K562 (cell line): ENCODE measurements around the gene ARHGAP10. TPM values are rescaled to one million over a fixed set of nuclear protein-coding genes. Genes with fewer than 3 reads are reported as not detected.

ENCODE experiments used
- ATAC-seq: fragments of 200-7000 bp; cut with Tn5 transposase; 3 replicates; pipeline ENCODE4 v1.9.1; 2020; ENCODE audit warnings: moderate library complexity
- BruUV-seq: library from RNA; stranded (reverse); fragments of 400-500 nt; replicated peaks from 2 replicates; lab custom pipeline; 2021; lab: Mats Ljungman, UMichigan
- CTCF ChIA-PET: fragments of 300-600 bp; formaldehyde crosslinking; extraction: SDS; loops from one replicate; lab custom pipeline; 2021; ENCODE audit warnings: low intra/inter-chr PET ratio; lab: Yijun Ruan, JAX
- POLR2A ChIA-PET: fragments of 300-600, 350-650 bp; sonication (Branson Sonifier 250); formaldehyde crosslinking; extraction: SDS; loops from one replicate; lab custom pipeline; 2021; ENCODE audit warnings: antibody characterized with exemption, inconsistent platforms; lab: Yijun Ruan, JAX
- DNase-seq, 4 experiments: peaks; one replicate each; pipeline versions ENCODE4 v3.0.0 to v3.0.0-alpha.2; 2011 to 2018; ENCODE audit warnings: low spot score in 3 of 4, mixed read lengths in 3 of 4; ENCODE audit errors: extremely low read depth in 1 of 4
- FAIRE-seq: peaks from 2 replicates; lab custom pipeline; 2011; peaks lifted over from hg19 to GRCh38; lab: Jason Lieb, UNC
- H2AFZ ChIP-seq: 2 replicates; pipeline ENCODE4 v1.6.0; 2011; ENCODE audit warnings: low read depth, low read length, control low read depth, inconsistent platforms
- H3K27ac ChIP-seq: fragments of 200-600 bp; 3 replicates; pipeline ENCODE4 v1.8.0; 2011; ENCODE audit warnings: low read depth, mild to moderate bottlenecking, control low read depth, inconsistent platforms, low read length, moderate library complexity, mixed read lengths; ENCODE audit errors: extremely low read depth
- H3K27me3 ChIP-seq, 2 experiments: fragments of 300-600 bp in 1 of 2; 2 replicates in 1 of 2; 3 replicates in 1 of 2; pipeline versions ENCODE4 v1.6.0 to v1.8.0; 2011; ENCODE audit warnings: inconsistent platforms in 2 of 2, low read length in 2 of 2, mild to moderate bottlenecking in 1 of 2, mixed read lengths in 1 of 2, moderate library complexity in 1 of 2; ENCODE audit not compliant: control insufficient read depth in 2 of 2, insufficient read depth in 2 of 2
- H3K36me3 ChIP-seq: fragments of 300-600 bp; 3 replicates; pipeline ENCODE4 v1.8.0; 2011; ENCODE audit warnings: mild to moderate bottlenecking, low read length, inconsistent platforms; ENCODE audit not compliant: control insufficient read depth, insufficient read depth
- H3K4me1 ChIP-seq, 2 experiments: fragments of 200-600 bp in 1 of 2; replicated peaks in 1 of 2; 2 replicates in 1 of 2; 3 replicates in 1 of 2; pipeline versions ENCODE4 v1.5.1 to v1.8.0; 2011; ENCODE audit warnings: inconsistent platforms in 2 of 2, low read length in 2 of 2, mild to moderate bottlenecking in 1 of 2, mixed read lengths in 1 of 2, moderate library complexity in 1 of 2; ENCODE audit not compliant: control insufficient read depth in 2 of 2, insufficient read depth in 2 of 2
- H3K4me2 ChIP-seq: 2 replicates; pipeline ENCODE4 v1.6.1; 2011; ENCODE audit warnings: low read length, control low read depth, inconsistent platforms, mixed read lengths; ENCODE audit not compliant: insufficient read depth
- H3K4me3 ChIP-seq: fragments of 200-600 bp; sonication (generic), shearing (Covaris generic); 2 replicates; pipeline ENCODE4 v1.5.1; 2016; ENCODE audit warnings: control low read depth, inconsistent platforms
- H3K79me2 ChIP-seq: fragments of 200-600 bp; 3 replicates; pipeline ENCODE4 v1.8.0; 2011; ENCODE audit warnings: low read length, inconsistent platforms; ENCODE audit not compliant: control insufficient read depth, insufficient read depth
- H3K9ac ChIP-seq, 2 experiments: 2 replicates each; pipeline versions ENCODE4 v1.6.0 to v1.6.1; 2011; ENCODE audit warnings: low read depth in 2 of 2, low read length in 2 of 2, control low read depth in 1 of 2, inconsistent platforms in 1 of 2, mild to moderate bottlenecking in 1 of 2, mixed read lengths in 1 of 2; ENCODE audit not compliant: insufficient read depth in 1 of 2
- H3K9me1 ChIP-seq: one replicate; pipeline ENCODE4 v1.6.0; 2011; ENCODE audit warnings: inconsistent platforms, mild to moderate bottlenecking, low read length, moderate library complexity; ENCODE audit not compliant: control insufficient read depth, insufficient read depth
- H3K9me3 ChIP-seq: replicated peaks from 2 replicates; pipeline ENCODE4 v1.5.1; 2011; ENCODE audit warnings: low read depth, low read length, inconsistent platforms; ENCODE audit not compliant: control insufficient read depth, insufficient read depth
- H4K20me1 ChIP-seq: replicated peaks from 2 replicates; pipeline ENCODE4 v1.6.1; 2011; ENCODE audit warnings: low read length, inconsistent platforms, mixed read lengths; ENCODE audit not compliant: control insufficient read depth, insufficient read depth
- DIDO1 ChIP-seq: fragments of 450-650 bp; IDR thresholded peaks from 2 replicates; pipeline ENCODE4 v1.6.1; 2016; ENCODE audit warnings: low read depth, missing biosample characterization, missing genetic modification characterization
- ESRRA ChIP-seq: fragments of 450-650 bp; IDR thresholded peaks from 2 replicates; pipeline ENCODE4 v1.6.1; 2014; ENCODE audit warnings: low read depth, mild to moderate bottlenecking, moderate library complexity, borderline replicate concordance
- FOXJ3 ChIP-seq: sonication (generic); formaldehyde crosslinking; IDR thresholded peaks from 2 replicates; pipeline ENCODE4 v1.4.0; 2020; ENCODE audit warnings: mild to moderate bottlenecking, missing genetic modification reagents
- KLF16 ChIP-seq: IDR thresholded peaks from 2 replicates; pipeline ENCODE4 v1.6.1; 2016; ENCODE audit warnings: antibody characterized with exemption
- LARP7 ChIP-seq: fragments of 450-650 bp; IDR thresholded peaks from 2 replicates; pipeline ENCODE4 v1.6.1; 2016
- MYNN ChIP-seq, 2 experiments: sonication (generic); formaldehyde crosslinking in 1 of 2; IDR thresholded peaks; 2 replicates each; pipeline versions ENCODE4 v1.5.0 to v1.6.1; 2016 to 2020; ENCODE audit warnings: antibody characterized with exemption in 1 of 2, missing genetic modification reagents in 1 of 2
- TOE1 ChIP-seq, 2 experiments: fragments of 450-650 bp in 1 of 2; sonication (generic) in 1 of 2; formaldehyde crosslinking in 1 of 2; IDR thresholded peaks; 2 replicates each; pipeline versions ENCODE4 v1.7.1 to v1.8.0; 2016 to 2022; ENCODE audit warnings: borderline replicate concordance in 2 of 2, mild to moderate bottlenecking in 2 of 2, antibody characterized with exemption in 1 of 2, inconsistent platforms in 1 of 2, low read depth in 1 of 2, missing genetic modification reagents in 1 of 2, moderate library complexity in 1 of 2
- ZBTB49 ChIP-seq: sonication (generic); formaldehyde crosslinking; IDR thresholded peaks from 2 replicates; pipeline ENCODE4 v1.8.0; 2022; ENCODE audit warnings: missing genetic modification reagents, mild to moderate bottlenecking, borderline replicate concordance
- ZMIZ1 ChIP-seq, 2 experiments: fragments of 150-350 bp in 1 of 2; IDR thresholded peaks; 2 replicates each; pipeline ENCODE4 v1.6.1; 2012 to 2016; ENCODE audit warnings: low read depth in 2 of 2, low read length in 2 of 2, mild to moderate bottlenecking in 1 of 2, moderate library complexity in 1 of 2
- ZNF551 ChIP-seq: fragments of 250-450 bp; sonication (Bioruptor Pico); IDR thresholded peaks from 2 replicates; pipeline ENCODE4 v1.5.0; 2021; ENCODE audit warnings: mild to moderate bottlenecking, moderate library complexity
- ZNF589 ChIP-seq: fragments of 200-800 bp; sonication (Bioruptor generic); IDR thresholded peaks from 2 replicates; pipeline ENCODE4 v1.6.1; 2016; ENCODE audit warnings: low read depth, missing genetic modification characterization, missing compliant biosample characterization
- WGBS: fragments of 100-300 bp; shearing (Covaris generic); methylation state at CpG from one replicate; pipeline ENCODE4 v1.1.6; 2016; ENCODE audit warnings: low coverage, mixed read lengths; ENCODE audit not compliant: insufficient coverage; ENCODE audit errors: missing lambda C conversion rate; 5-methylcytosine and 5-hydroxymethylcytosine counted together
- in situ Hi-C: fragments of 300-500 bp; cut with MboI; formaldehyde crosslinking; loops from 4 replicates; pipeline ENCODE4 v1.15.0; 2018; ENCODE audit warnings: inconsistent platforms, mixed read lengths
- intact Hi-C: fragments of 100-400 bp; cut with micrococcal nuclease; formaldehyde crosslinking; loops from 2 replicates; pipeline ENCODE4 v1.14.2; 2022
- polyA plus RNA-seq, 8 experiments: library from polyadenylated mRNA; depleted of rRNA in 4 of 8; stranded (reverse) in 5 of 8; unstranded in 3 of 8; fragments of >200 nt; fragmentation: Nextera tagmentation in 2 of 8; fragmentation: Illumina TruSeq in 1 of 8; extraction: Ambion mirVana in 2 of 8; extraction: Trizol in 1 of 8; gene quantifications; 2 replicates each; pipeline versions ENCODE4 v1.2.1 to v1.2.3, GENCODE V29; 2011 to 2014; ENCODE audit warnings: inconsistent platforms in 1 of 8, missing spikeins in 1 of 8
- total RNA-seq, 7 experiments: library from RNA; depleted of rRNA in 6 of 7; stranded (reverse); fragments of >200 nt in 6 of 7; fragmentation: Illumina TruSeq in 2 of 7; extraction: Trizol in 2 of 7; gene quantifications; 2 replicates each; pipeline versions ENCODE4 v1.2.1 to v1.2.3, GENCODE V29; 2011 to 2021; ENCODE audit warnings: low replicate concordance in 1 of 7
- TF ChIP-seq, protein P1 (sequence below): fragments of 450-650 bp; IDR thresholded peaks from 2 replicates; pipeline ENCODE4 v1.6.1; 2017; ENCODE audit warnings: mild to moderate bottlenecking, moderate library complexity
- TF ChIP-seq, protein P2 (sequence below), 3 experiments: IDR thresholded peaks in 2 of 3; conservative IDR thresholded peaks in 1 of 3; 2 replicates each; pipeline ENCODE4 v1.5.1; 2011 to 2012; ENCODE audit warnings: low read length in 3 of 3, mild to moderate bottlenecking in 3 of 3, control low read depth in 2 of 3, improper control_type of control experiment in 1 of 3, inconsistent platforms in 1 of 3, low read depth in 1 of 3, mixed read lengths in 1 of 3, moderate library complexity in 1 of 3; ENCODE audit not compliant: insufficient read depth in 2 of 3

Gene ARHGAP10
- total and polyA plus RNA-seq, 9 of the 15 experiments (the other 6 are each of a cell fraction or from before 2014, with no cell fraction given): 0.03 to 0.22 (median 0.06) TPM; not detected in 3

GRCh38 chr4:147839200-147839599, 107.3 kb downstream of the ARHGAP10 start:
- intact Hi-C loops: no loop called here
- Histone ChIP-seq H3K9me3 (no peaks in the 10 kb centered on the region), H2AFZ (no peak overlapping the region), H3K9ac (no peak overlapping the region), H3K9me1 (no peaks in the 10 kb centered on the region), H3K79me2 (no peaks in the 10 kb centered on the region), H3K4me2 (no peak overlapping the region), H3K27ac (no peak overlapping the region), H3K4me1 (no peaks in the 10 kb centered on the region; a peak in 1 of 5 replicates), H3K27me3 (no peaks in the 10 kb centered on the region; a peak in 1 of 5 replicates), H3K36me3 (no peaks in the 10 kb centered on the region), H4K20me1 (no peaks in the 10 kb centered on the region), H3K4me3 (no peak overlapping the region)
- no peak for FAIRE-seq
- 0% methylated on average over 2 of the region's 2 CpGs for WGBS
- BruUV-seq: no TSS peak
- ATAC-seq: no peak
- ChIA-PET POLR2A (interaction anchor here (0.6 kb wide), 1 partner anchor 44 kb away, joined by 3 read pairs; no protein-coding TSS in a partner anchor), CTCF (no interaction called here)
- DNase-seq: no peak
- in situ Hi-C loops: no loop called here
- no peak for TF ChIP-seq DIDO1 (tag)
- no peak for TF ChIP-seq ESRRA
- no peak for TF ChIP-seq TOE1 (IDR thresholded peaks at IDR 0.05; ENCODE audit: borderline replicate concordance)
- no peak for TF ChIP-seq TOE1 (CRISPR knock-in tag; IDR thresholded peaks at IDR 0.05; ENCODE audit: borderline replicate concordance, low read depth)
- TF ChIP-seq LARP7: no peak
- TF ChIP-seq, protein P1, sequence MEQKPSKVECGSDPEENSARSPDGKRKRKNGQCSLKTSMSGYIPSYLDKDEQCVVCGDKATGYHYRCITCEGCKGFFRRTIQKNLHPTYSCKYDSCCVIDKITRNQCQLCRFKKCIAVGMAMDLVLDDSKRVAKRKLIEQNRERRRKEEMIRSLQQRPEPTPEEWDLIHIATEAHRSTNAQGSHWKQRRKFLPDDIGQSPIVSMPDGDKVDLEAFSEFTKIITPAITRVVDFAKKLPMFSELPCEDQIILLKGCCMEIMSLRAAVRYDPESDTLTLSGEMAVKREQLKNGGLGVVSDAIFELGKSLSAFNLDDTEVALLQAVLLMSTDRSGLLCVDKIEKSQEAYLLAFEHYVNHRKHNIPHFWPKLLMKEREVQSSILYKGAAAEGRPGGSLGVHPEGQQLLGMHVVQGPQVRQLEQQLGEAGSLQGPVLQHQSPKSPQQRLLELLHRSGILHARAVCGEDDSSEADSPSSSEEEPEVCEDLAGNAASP: no peak
- no peak for TF ChIP-seq ZNF551 (CRISPR knock-in tag)
- TF ChIP-seq FOXJ3 (CRISPR knock-in tag): no peak
- no peak for TF ChIP-seq MYNN (IDR thresholded peaks at IDR 0.05)
- no peak for TF ChIP-seq MYNN (CRISPR knock-in tag; IDR thresholded peaks at IDR 0.05)
- TF ChIP-seq, protein P2, sequence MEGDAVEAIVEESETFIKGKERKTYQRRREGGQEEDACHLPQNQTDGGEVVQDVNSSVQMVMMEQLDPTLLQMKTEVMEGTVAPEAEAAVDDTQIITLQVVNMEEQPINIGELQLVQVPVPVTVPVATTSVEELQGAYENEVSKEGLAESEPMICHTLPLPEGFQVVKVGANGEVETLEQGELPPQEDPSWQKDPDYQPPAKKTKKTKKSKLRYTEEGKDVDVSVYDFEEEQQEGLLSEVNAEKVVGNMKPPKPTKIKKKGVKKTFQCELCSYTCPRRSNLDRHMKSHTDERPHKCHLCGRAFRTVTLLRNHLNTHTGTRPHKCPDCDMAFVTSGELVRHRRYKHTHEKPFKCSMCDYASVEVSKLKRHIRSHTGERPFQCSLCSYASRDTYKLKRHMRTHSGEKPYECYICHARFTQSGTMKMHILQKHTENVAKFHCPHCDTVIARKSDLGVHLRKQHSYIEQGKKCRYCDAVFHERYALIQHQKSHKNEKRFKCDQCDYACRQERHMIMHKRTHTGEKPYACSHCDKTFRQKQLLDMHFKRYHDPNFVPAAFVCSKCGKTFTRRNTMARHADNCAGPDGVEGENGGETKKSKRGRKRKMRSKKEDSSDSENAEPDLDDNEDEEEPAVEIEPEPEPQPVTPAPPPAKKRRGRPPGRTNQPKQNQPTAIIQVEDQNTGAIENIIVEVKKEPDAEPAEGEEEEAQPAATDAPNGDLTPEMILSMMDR (IDR thresholded peaks at IDR 0.05 in 2 of 3, conservative IDR thresholded peaks at IDR 0.05 in 1 of 3; ENCODE audit: insufficient read depth in 2 of 3, low read depth in 1 of 3, low read length in 3 of 3): no peak
- no peak for TF ChIP-seq ZBTB49 (CRISPR knock-in tag)
- TF ChIP-seq ZMIZ1 (IDR thresholded peaks at IDR 0.05; ENCODE audit: low read depth in 2 of 2, low read length in 2 of 2): no peak
- TF ChIP-seq ZNF589 (CRISPR knock-in tag): no peak
- TF ChIP-seq KLF16: no peak
